Measurements from ENCODE around the gene MPIG6B.

Gene MPIG6B

DNA sequence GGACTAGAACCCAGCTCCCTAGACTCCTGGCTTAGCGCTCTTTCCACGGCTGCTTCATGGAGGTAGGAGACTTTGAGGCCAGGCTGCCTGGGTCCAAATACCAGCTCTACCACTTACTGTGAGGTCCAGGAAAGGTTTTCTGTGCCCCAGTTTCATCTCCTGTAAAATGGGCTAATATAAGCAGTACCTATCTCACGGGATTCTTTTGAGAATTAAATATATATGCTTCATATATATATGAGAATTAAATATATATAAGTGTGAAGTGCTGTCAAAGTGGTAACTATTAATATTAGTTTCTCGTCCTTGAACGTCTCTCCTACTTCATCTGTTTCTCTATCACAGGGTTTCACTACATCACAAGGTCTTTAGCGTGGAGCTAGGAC lies 32.1 kb upstream of the MPIG6B start:
- H3K4me2 ChIP-seq (ENCODE audit: low read depth, low read length) = no peak overlapping the region

DNA sequence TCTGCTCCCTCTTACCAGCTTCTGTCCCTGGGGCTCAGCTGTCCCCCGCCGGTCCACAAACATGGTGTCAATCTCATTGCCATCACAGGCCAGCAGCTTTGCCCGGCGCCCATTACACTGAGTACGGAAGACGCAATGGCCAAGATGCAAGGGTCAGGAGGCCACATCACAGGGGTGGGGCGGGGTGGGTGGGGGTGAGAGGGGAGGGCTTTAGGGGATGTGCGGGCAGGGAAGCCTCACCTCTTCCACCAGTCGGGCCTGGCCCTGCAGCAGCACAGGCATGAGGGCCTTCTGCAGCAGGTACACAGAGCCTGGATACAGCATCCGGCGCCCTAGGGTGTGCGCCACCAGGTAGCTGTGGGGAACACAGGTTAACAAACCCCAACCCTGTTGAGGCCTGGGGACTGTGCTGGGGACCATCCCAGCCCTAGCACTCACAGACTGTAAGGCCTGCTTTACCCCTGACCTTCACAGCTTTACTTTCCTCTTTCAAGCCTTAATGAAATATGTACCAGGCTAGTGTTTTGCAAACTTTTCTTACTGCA lies 31.5 kb upstream of the MPIG6B start:
- Histone ChIP-seq H3K9ac (ENCODE audit: low read length) (no peak overlapping the region), H3K9me2 (replicated peaks; ENCODE audit: insufficient read depth, low read length) (no peaks in the 10 kb centered on the region), H2AFZ (ENCODE audit: low read length) (no peak overlapping the region), H3K4me1 (ENCODE audit: low read length) (no peaks in the 10 kb centered on the region), H3K27ac (ENCODE audit: low read length) (no peak overlapping the region), H3K9me3 (replicated peaks; ENCODE audit: insufficient read depth, low read length) (no peaks in the 10 kb centered on the region), H3K4me2 (ENCODE audit: low read depth, low read length) (no peak overlapping the region), H3F3A (ENCODE audit: insufficient read depth, low read length) (no peaks in the 10 kb centered on the region), H3K27me3 (replicated peaks; ENCODE audit: insufficient read depth, low read length) (no peaks in the 10 kb centered on the region), H3K79me2 (ENCODE audit: low read length) (no peaks in the 10 kb centered on the region), H3K36me3 (replicated peaks; ENCODE audit: insufficient read depth, low read length) (no peaks in the 10 kb centered on the region), H3K4me3 (ENCODE audit: low read length) (no peak overlapping the region), H4K20me1 (ENCODE audit: insufficient read depth, low read length) (no peaks in the 10 kb centered on the region)
- no peak for TF ChIP-seq EZH2phosphoT487 (IDR thresholded peaks at IDR 0.05; ENCODE audit: low read length)
- no peak for DNase-seq

More for the DNA sequence above, 32.1 kb upstream of the MPIG6B start:
- no peaks in the 10 kb centered on the region for H3F3A ChIP-seq (ENCODE audit: insufficient read depth, low read length)
- no peaks in the 10 kb centered on the region for H3K36me3 ChIP-seq (replicated peaks; ENCODE audit: insufficient read depth, low read length)
- H3K27me3 ChIP-seq (replicated peaks; ENCODE audit: insufficient read depth, low read length) = no peaks in the 10 kb centered on the region
- TF ChIP-seq, protein P1, sequence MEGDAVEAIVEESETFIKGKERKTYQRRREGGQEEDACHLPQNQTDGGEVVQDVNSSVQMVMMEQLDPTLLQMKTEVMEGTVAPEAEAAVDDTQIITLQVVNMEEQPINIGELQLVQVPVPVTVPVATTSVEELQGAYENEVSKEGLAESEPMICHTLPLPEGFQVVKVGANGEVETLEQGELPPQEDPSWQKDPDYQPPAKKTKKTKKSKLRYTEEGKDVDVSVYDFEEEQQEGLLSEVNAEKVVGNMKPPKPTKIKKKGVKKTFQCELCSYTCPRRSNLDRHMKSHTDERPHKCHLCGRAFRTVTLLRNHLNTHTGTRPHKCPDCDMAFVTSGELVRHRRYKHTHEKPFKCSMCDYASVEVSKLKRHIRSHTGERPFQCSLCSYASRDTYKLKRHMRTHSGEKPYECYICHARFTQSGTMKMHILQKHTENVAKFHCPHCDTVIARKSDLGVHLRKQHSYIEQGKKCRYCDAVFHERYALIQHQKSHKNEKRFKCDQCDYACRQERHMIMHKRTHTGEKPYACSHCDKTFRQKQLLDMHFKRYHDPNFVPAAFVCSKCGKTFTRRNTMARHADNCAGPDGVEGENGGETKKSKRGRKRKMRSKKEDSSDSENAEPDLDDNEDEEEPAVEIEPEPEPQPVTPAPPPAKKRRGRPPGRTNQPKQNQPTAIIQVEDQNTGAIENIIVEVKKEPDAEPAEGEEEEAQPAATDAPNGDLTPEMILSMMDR (IDR thresholded peaks at IDR 0.05; ENCODE audit: low read length) = no peak
- TF ChIP-seq EZH2 (optimal IDR thresholded peaks at IDR 0.05; ENCODE audit: low read depth, low read length) (no peak), EZH2phosphoT487 (IDR thresholded peaks at IDR 0.05; ENCODE audit: low read length) (no peak)
- no peak overlapping the region for H3K4me3 ChIP-seq (ENCODE audit: low read length)
- H2AFZ ChIP-seq (ENCODE audit: low read length) = no peak overlapping the region
- no peaks in the 10 kb centered on the region for H3K79me2 ChIP-seq (ENCODE audit: low read length)
- no peak overlapping the region for H3K9ac ChIP-seq (ENCODE audit: low read length)
- DNase-seq = no peak
- no peaks in the 10 kb centered on the region for H3K4me1 ChIP-seq (ENCODE audit: low read length)
- no peaks in the 10 kb centered on the region for H3K9me3 ChIP-seq (replicated peaks; ENCODE audit: insufficient read depth, low read length)
- H3K9me2 ChIP-seq (replicated peaks; ENCODE audit: insufficient read depth, low read length) = no peaks in the 10 kb centered on the region
- no peak overlapping the region for H3K27ac ChIP-seq (ENCODE audit: low read length)
- no peaks in the 10 kb centered on the region for H4K20me1 ChIP-seq (ENCODE audit: insufficient read depth, low read length)

DNA sequence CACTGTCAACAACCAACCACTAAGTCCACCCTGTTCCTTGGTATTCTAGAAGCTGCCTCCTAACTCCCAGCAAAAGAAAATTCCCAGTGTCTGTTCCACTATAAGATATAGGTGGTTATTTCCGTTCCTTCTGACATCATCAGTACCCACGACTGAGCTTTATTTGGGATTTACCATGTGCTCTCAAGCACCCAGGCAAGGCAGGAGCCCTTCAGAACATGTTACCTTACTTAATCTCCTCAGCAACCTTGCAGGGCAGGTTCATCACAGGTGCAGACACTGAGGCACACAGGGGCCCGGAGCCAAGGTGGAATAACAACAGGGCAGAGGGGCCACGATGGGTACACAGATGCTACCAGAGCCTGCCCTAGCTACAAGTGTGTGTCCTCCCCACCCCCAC lies 30.8 kb upstream of the MPIG6B start:
- Histone ChIP-seq H4K20me1 (ENCODE audit: insufficient read depth, low read length) (no peaks in the 10 kb centered on the region), H3K4me2 (ENCODE audit: low read depth, low read length) (no peak overlapping the region), H3F3A (ENCODE audit: insufficient read depth, low read length) (no peaks in the 10 kb centered on the region), H3K36me3 (replicated peaks; ENCODE audit: insufficient read depth, low read length) (no peaks in the 10 kb centered on the region), H2AFZ (ENCODE audit: low read length) (no peak overlapping the region), H3K4me1 (ENCODE audit: low read length) (no peaks in the 10 kb centered on the region), H3K4me3 (ENCODE audit: low read length) (no peak overlapping the region), H3K9me3 (replicated peaks; ENCODE audit: insufficient read depth, low read length) (no peaks in the 10 kb centered on the region), H3K79me2 (ENCODE audit: low read length) (0 out of 2 replicates have a peak, but pooled peaks cover under 1% of the 10 kb centered on the region), H3K27ac (ENCODE audit: low read length) (no peak overlapping the region), H3K27me3 (replicated peaks; ENCODE audit: insufficient read depth, low read length) (no peaks in the 10 kb centered on the region), H3K9ac (ENCODE audit: low read length) (no peak overlapping the region), H3K9me2 (replicated peaks; ENCODE audit: insufficient read depth, low read length) (no peaks in the 10 kb centered on the region)
- TF ChIP-seq EZH2phosphoT487 (IDR thresholded peaks at IDR 0.05; ENCODE audit: low read length) (no peak), EZH2 (optimal IDR thresholded peaks at IDR 0.05; ENCODE audit: low read depth, low read length) (no peak)
- TF ChIP-seq, protein P1 (IDR thresholded peaks at IDR 0.05; ENCODE audit: low read length) = no peak
- no peak for DNase-seq

DNA sequence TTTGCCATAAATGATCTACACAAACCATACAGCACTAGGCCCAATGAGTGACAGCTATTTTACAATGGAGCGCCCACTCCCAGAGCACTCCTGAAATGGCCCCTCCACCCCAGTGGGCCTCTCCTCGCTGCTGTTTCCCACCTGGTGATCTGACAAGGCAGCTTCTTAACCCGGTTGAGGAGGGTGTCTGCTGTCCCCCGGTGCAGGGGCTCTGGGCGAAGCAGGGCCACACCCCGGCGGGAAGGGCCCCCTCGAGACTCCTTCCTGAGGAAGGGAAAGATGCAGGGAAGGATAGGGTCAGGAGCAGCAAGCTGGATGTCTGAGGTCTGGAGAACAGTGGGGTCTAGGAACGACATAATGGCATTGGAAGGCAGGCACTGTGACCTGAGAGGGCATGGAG lies 30.3 kb upstream of the MPIG6B start:
- Histone ChIP-seq H3K27ac (ENCODE audit: low read length) (no peak overlapping the region), H3K27me3 (replicated peaks; ENCODE audit: insufficient read depth, low read length) (no peaks in the 10 kb centered on the region), H3K4me2 (ENCODE audit: low read depth, low read length) (no peak overlapping the region), H3K36me3 (replicated peaks; ENCODE audit: insufficient read depth, low read length) (no peaks in the 10 kb centered on the region), H3K4me3 (ENCODE audit: low read length) (no peak overlapping the region), H3K9ac (ENCODE audit: low read length) (no peak overlapping the region), H3K4me1 (ENCODE audit: low read length) (no peaks in the 10 kb centered on the region), H2AFZ (ENCODE audit: low read length) (no peak overlapping the region), H3K79me2 (ENCODE audit: low read length) (0 out of 2 replicates have a peak, but pooled peaks cover 5% of the 10 kb centered on the region), H4K20me1 (ENCODE audit: insufficient read depth, low read length) (no peaks in the 10 kb centered on the region), H3K9me2 (replicated peaks; ENCODE audit: insufficient read depth, low read length) (no peaks in the 10 kb centered on the region), H3F3A (ENCODE audit: insufficient read depth, low read length) (no peaks in the 10 kb centered on the region), H3K9me3 (replicated peaks; ENCODE audit: insufficient read depth, low read length) (no peaks in the 10 kb centered on the region)
- no peak for DNase-seq
- no peak for TF ChIP-seq EZH2phosphoT487 (IDR thresholded peaks at IDR 0.05; ENCODE audit: low read length)
- TF ChIP-seq, protein P1 (IDR thresholded peaks at IDR 0.05; ENCODE audit: low read length) = no peak
- no peak for TF ChIP-seq EZH2 (optimal IDR thresholded peaks at IDR 0.05; ENCODE audit: low read depth, low read length)

Measured in MM.1S (cell line).